ENCODE data around the gene MRPL43. TPM values are rescaled to one million over a fixed set of nuclear protein-coding genes. Genes with fewer than 3 reads are reported as not detected.

MRPL43 gene
- total and polyA plus RNA-seq, 2 donors (not counting 1 experiment from before 2014, with no cell fraction given): 56.2 to 99.4 TPM

DNA sequence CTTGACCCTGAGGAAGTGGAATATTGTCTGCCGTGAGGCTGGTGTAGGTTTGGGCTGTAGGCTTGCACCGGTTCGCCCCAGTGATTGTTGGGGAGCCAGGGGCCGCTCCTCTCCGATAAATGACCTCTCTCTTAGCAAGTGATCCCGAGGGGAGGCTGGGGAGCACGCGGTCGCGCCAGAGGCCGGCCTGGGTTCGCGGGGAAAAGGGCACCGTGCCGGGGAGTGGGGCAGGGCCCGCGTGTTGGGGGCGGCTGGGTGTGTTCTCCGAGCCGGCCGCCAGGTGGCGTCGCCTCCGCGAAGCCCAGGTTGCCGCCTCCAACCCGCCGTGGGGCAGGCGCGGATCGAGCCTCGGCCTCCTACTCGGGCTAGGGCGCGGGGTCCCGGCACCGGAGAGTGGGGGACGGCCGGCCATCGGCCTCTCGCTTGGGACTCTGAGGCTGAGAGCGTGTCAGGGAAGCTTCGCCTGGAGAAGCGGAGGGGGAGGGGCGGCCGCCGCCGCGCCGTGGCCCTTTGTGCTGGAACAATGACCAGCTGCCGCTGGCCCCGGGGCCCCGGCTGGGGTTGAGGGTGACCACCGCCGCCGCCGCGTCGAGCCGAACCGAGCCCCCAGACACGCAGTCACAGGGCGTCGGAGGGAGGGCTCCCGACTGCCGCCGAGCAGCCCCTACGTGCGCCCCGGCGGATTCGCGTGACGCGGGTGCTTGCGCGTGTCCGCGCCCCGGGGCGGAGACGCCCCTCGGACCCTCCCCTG lies 11.9 kb upstream of the MRPL43 start:
- peak; percentile 88 for DNase-seq
- ATAC-seq (ENCODE audit: low read depth): peak; percentile 59
- Histone ChIP-seq H3K79me2 (ENCODE audit: control insufficient read depth, insufficient read depth, low read length) (no peaks in the 10 kb centered on the region), H4K20me1 (ENCODE audit: control insufficient read depth, insufficient read depth, low read length, poor library complexity, severe bottlenecking) (peaks cover 25% of the 10 kb centered on the region), H2AFZ (ENCODE audit: insufficient read depth, low read depth, low read length, poor library complexity, severe bottlenecking) (peak overlapping the region; percentile 81), H3K27me3 (replicated peaks in 1 of 4; ENCODE audit: control extremely low read depth in 1 of 4, control insufficient read depth in 3 of 4, insufficient read depth in 4 of 4, low read length in 3 of 4) (peaks cover 0 to 2% (median 0%) of the 10 kb centered on the region in 4 experiments), H3K27ac (ENCODE audit: low read length in 2 of 2) (peak overlapping the region; percentile 84 to 87), H3K9ac (ENCODE audit: low read length) (peak overlapping the region; percentile 81), H3K4me3 (ENCODE audit: control extremely low read depth in 1 of 5, extremely low read depth in 1 of 5, insufficient read depth in 1 of 5, low read depth in 2 of 5, low read length in 4 of 5) (peak overlapping the region; percentile 37 to 89 (median 86)), H3K36me3 (replicated peaks in 1 of 2; ENCODE audit: control extremely low read depth in 1 of 2, control insufficient read depth in 1 of 2, extremely low read depth in 1 of 2, insufficient read depth in 2 of 2, low read length in 1 of 2) (peaks cover 0 to 9% of the 10 kb centered on the region in 2 experiments), H3K4me2 (replicated peaks; ENCODE audit: low read depth, low read length, poor library complexity, severe bottlenecking) (peak overlapping the region; percentile 95), H3K4me1 (ENCODE audit: control insufficient read depth in 2 of 2, insufficient read depth in 2 of 2, low read length in 2 of 2) (peaks cover 22 to 34% of the 10 kb centered on the region in 2 donors), H3K9me3 (ENCODE audit: control extremely low read depth in 1 of 3, control insufficient read depth in 2 of 3, insufficient read depth in 1 of 3, low read length in 2 of 3) (no peaks in the 10 kb centered on the region)
- H3K4me1 Mint-ChIP-seq: peaks cover 29% of the 10 kb centered on the region
- H3K4me3 Mint-ChIP-seq: peak overlapping the region; percentile 95
- peak overlapping the region; percentile 96 for H3K27ac Mint-ChIP-seq
- H3K9me3 Mint-ChIP-seq (ENCODE audit: insufficient read depth): no peaks in the 10 kb centered on the region
- under 1% methylated on average over 83 of the region's 83 CpGs for WGBS (ENCODE audit: insufficient coverage)
- intact Hi-C loops (cut with micrococcal nuclease): loop anchor here (1.0 to 5.0 kb wide), 4 partner anchors 14 to 1377 kb away; partner anchors contain the start of genes PDZD7, SFXN3 and SLC25A28
- no peaks in the 10 kb centered on the region for H3K27me3 Mint-ChIP-seq
- ChIA-PET CTCF (interaction anchor here (0.7 to 8.4 kb wide), 11 partner anchors 9 to 44 kb away, joined by 3 to 70 read pairs (median 7); partner anchors contain the start of genes MRPL43, SEMA4G and TWNK), POLR2A (interaction anchor here (1.1 to 2.4 kb wide), 2 partner anchors 19 to 86 kb away, joined by 3 to 9 read pairs; partner anchors contain the start of gene SLF2)
- no peak for TF ChIP-seq EZH2 (IDR thresholded peaks at IDR 0.05; ENCODE audit: borderline replicate concordance, insufficient read depth, low read depth, low read length, poor library complexity, severe bottlenecking)
- TF ChIP-seq, protein P1, sequence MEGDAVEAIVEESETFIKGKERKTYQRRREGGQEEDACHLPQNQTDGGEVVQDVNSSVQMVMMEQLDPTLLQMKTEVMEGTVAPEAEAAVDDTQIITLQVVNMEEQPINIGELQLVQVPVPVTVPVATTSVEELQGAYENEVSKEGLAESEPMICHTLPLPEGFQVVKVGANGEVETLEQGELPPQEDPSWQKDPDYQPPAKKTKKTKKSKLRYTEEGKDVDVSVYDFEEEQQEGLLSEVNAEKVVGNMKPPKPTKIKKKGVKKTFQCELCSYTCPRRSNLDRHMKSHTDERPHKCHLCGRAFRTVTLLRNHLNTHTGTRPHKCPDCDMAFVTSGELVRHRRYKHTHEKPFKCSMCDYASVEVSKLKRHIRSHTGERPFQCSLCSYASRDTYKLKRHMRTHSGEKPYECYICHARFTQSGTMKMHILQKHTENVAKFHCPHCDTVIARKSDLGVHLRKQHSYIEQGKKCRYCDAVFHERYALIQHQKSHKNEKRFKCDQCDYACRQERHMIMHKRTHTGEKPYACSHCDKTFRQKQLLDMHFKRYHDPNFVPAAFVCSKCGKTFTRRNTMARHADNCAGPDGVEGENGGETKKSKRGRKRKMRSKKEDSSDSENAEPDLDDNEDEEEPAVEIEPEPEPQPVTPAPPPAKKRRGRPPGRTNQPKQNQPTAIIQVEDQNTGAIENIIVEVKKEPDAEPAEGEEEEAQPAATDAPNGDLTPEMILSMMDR (IDR thresholded peaks at IDR 0.05): peak; percentile 88

All from B cell (primary cell).